ENCODE results near the gene HTT. TPM values are rescaled to one million over a fixed set of nuclear protein-coding genes. Genes with fewer than 3 reads are reported as not detected.

Gene HTT
- total and polyA plus RNA-seq, 2 of the 8 experiments (the other 6 are each of a cell fraction or from before 2014, with no cell fraction given) = 24.0 to 71.0 TPM

- no peak for TF ChIP-seq GABPA (IDR thresholded peaks at IDR 0.05; ENCODE audit: borderline replicate concordance, insufficient read depth, low read length)
Observed at GRCh38 chr4:3107271-3107670, 32.8 kb downstream of the HTT start (continued).
